ENCODE results near the gene MYRFL. TPM values are rescaled to one million over a fixed set of nuclear protein-coding genes. Genes with fewer than 3 reads are reported as not detected.

Gene MYRFL
- total and polyA plus RNA-seq, 2 experiments from 2014 or later, result 2.3 to 2.7 TPM

DNA sequence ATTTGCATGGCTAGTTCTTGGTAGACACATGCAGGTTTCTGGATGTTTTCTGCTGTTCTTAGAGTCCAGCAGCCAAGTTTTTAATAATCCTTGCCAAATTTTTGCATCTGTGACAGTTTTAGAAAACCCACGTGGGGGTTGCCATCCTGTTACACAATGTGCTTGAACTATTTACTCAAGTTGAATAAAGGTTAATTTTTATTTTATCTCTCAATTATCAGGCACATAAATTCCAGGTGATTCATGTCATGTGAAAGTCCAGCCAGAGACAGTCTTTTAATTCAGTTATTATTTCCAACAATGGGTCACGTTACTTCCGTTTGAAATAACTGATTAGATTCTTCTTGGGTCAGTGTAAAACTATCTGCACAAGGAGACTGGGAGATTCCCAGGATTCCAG is 15.7 kb downstream of the MYRFL start:
- DNase-seq (ENCODE audit: low spot score), result no peak
- H3K27ac ChIP-seq, result peak overlapping the region; percentile 31
- H3K4me1 ChIP-seq (ENCODE audit: insufficient read depth), result peaks cover 13% of the 10 kb centered on the region
- TF ChIP-seq, protein P1, sequence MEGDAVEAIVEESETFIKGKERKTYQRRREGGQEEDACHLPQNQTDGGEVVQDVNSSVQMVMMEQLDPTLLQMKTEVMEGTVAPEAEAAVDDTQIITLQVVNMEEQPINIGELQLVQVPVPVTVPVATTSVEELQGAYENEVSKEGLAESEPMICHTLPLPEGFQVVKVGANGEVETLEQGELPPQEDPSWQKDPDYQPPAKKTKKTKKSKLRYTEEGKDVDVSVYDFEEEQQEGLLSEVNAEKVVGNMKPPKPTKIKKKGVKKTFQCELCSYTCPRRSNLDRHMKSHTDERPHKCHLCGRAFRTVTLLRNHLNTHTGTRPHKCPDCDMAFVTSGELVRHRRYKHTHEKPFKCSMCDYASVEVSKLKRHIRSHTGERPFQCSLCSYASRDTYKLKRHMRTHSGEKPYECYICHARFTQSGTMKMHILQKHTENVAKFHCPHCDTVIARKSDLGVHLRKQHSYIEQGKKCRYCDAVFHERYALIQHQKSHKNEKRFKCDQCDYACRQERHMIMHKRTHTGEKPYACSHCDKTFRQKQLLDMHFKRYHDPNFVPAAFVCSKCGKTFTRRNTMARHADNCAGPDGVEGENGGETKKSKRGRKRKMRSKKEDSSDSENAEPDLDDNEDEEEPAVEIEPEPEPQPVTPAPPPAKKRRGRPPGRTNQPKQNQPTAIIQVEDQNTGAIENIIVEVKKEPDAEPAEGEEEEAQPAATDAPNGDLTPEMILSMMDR (IDR thresholded peaks at IDR 0.05; ENCODE audit: poor library complexity), result no peak
- TF ChIP-seq EZH2phosphoT487 (IDR thresholded peaks at IDR 0.05; ENCODE audit: low read depth, severe bottlenecking, unreplicated experiment), result no peak
- TF ChIP-seq EZH2 (IDR thresholded peaks at IDR 0.05; ENCODE audit: borderline replicate concordance), result no peak
- 70% methylated on average over 3 of the region's 3 CpGs for WGBS (ENCODE audit: low lambda C conversion rate, missing lambda C conversion rate)
- H3K79me2 ChIP-seq, result no peaks in the 10 kb centered on the region
- H4K20me1 ChIP-seq (ENCODE audit: insufficient read depth, poor library complexity, severe bottlenecking), result no peaks in the 10 kb centered on the region
- H3K4me2 ChIP-seq, result no peak overlapping the region
- H3K9me2 ChIP-seq (replicated peaks; ENCODE audit: insufficient read depth), result no peaks in the 10 kb centered on the region
- no peak overlapping the region for H2AFZ ChIP-seq
- no peaks in the 10 kb centered on the region for H3K36me3 ChIP-seq (replicated peaks; ENCODE audit: insufficient read depth, low read depth)
- no peaks in the 10 kb centered on the region for H3K9me3 ChIP-seq (ENCODE audit: low read depth)
- no peak overlapping the region for H3K4me3 ChIP-seq
- no peaks in the 10 kb centered on the region for H3K27me3 ChIP-seq

GRCh38 chr12:69843608-69844007 is 18.6 kb downstream of the MYRFL start:
- WGBS (ENCODE audit: low lambda C conversion rate, missing lambda C conversion rate), result 69% methylated on average over 2 of the region's 2 CpGs
- H4K20me1 ChIP-seq (ENCODE audit: insufficient read depth, poor library complexity, severe bottlenecking), result no peaks in the 10 kb centered on the region
- DNase-seq (ENCODE audit: low spot score), result no peak
- no peaks in the 10 kb centered on the region for H3K4me1 ChIP-seq (ENCODE audit: insufficient read depth)
- TF ChIP-seq EZH2phosphoT487 (IDR thresholded peaks at IDR 0.05; ENCODE audit: low read depth, severe bottlenecking, unreplicated experiment), result no peak
- TF ChIP-seq, protein P1 (IDR thresholded peaks at IDR 0.05; ENCODE audit: poor library complexity), result no peak
- no peak for TF ChIP-seq EZH2 (IDR thresholded peaks at IDR 0.05; ENCODE audit: borderline replicate concordance)
- H2AFZ ChIP-seq, result no peak overlapping the region
- H3K9me2 ChIP-seq (replicated peaks; ENCODE audit: insufficient read depth), result no peaks in the 10 kb centered on the region
- no peak overlapping the region for H3K27ac ChIP-seq
- no peak overlapping the region for H3K4me3 ChIP-seq
- no peak overlapping the region for H3K4me2 ChIP-seq
- no peaks in the 10 kb centered on the region for H3K79me2 ChIP-seq
- no peaks in the 10 kb centered on the region for H3K9me3 ChIP-seq (ENCODE audit: low read depth)
- no peaks in the 10 kb centered on the region for H3K27me3 ChIP-seq
- H3K36me3 ChIP-seq (replicated peaks; ENCODE audit: insufficient read depth, low read depth), result no peaks in the 10 kb centered on the region

DNA sequence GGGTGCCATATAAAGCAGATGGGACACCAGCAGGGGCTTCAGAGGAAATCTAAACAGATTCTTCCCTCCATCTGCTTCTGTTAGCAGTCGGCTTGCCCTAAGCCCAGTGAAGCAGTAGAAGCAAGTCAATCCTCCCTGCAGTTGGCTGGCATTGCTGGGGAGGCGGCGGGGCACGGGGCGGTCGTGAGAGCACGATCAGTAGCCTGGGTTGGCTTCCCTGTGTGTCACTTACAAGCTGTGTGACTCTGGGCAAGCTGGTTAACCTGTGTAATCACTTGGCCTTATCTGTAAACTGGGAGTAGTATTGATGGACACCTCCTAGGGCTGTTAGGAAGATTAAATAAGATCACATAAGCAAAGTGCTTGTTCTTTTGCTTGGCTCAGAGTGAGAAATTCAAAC is 19.4 kb downstream of the MYRFL start:
- H3K9me2 ChIP-seq (replicated peaks; ENCODE audit: insufficient read depth), result no peaks in the 10 kb centered on the region
- H3K27ac ChIP-seq, result no peak overlapping the region
- H3K4me2 ChIP-seq, result no peak overlapping the region
- no peak overlapping the region for H3K4me3 ChIP-seq
- H3K4me1 ChIP-seq (ENCODE audit: insufficient read depth), result no peaks in the 10 kb centered on the region
- no peak overlapping the region for H2AFZ ChIP-seq
- no peaks in the 10 kb centered on the region for H3K9me3 ChIP-seq (ENCODE audit: low read depth)
- DNase-seq (ENCODE audit: low spot score), result no peak
- 79% methylated on average over 4 of the region's 7 CpGs for WGBS (ENCODE audit: low lambda C conversion rate, missing lambda C conversion rate)
- H3K36me3 ChIP-seq (replicated peaks; ENCODE audit: insufficient read depth, low read depth), result no peaks in the 10 kb centered on the region
- TF ChIP-seq EZH2 (IDR thresholded peaks at IDR 0.05; ENCODE audit: borderline replicate concordance) (no peak), EZH2phosphoT487 (IDR thresholded peaks at IDR 0.05; ENCODE audit: low read depth, severe bottlenecking, unreplicated experiment) (no peak)
- TF ChIP-seq, protein P1 (IDR thresholded peaks at IDR 0.05; ENCODE audit: poor library complexity), result no peak
- no peaks in the 10 kb centered on the region for H3K79me2 ChIP-seq
- no peaks in the 10 kb centered on the region for H3K27me3 ChIP-seq
- no peaks in the 10 kb centered on the region for H4K20me1 ChIP-seq (ENCODE audit: insufficient read depth, poor library complexity, severe bottlenecking)

- Histone ChIP-seq H3K4me1 (ENCODE audit: insufficient read depth) (no peaks in the 10 kb centered on the region), H3K9me2 (replicated peaks; ENCODE audit: insufficient read depth) (no peaks in the 10 kb centered on the region), H3K79me2 (no peaks in the 10 kb centered on the region), H3K4me2 (no peak overlapping the region), H3K9me3 (ENCODE audit: low read depth) (no peaks in the 10 kb centered on the region), H3K4me3 (no peak overlapping the region), H3K27ac (no peak overlapping the region), H3K27me3 (no peaks in the 10 kb centered on the region), H4K20me1 (ENCODE audit: insufficient read depth, poor library complexity, severe bottlenecking) (no peaks in the 10 kb centered on the region), H2AFZ (no peak overlapping the region), H3K36me3 (replicated peaks; ENCODE audit: insufficient read depth, low read depth) (no peaks in the 10 kb centered on the region)
- 84% methylated on average over 4 of the region's 4 CpGs for WGBS (ENCODE audit: low lambda C conversion rate, missing lambda C conversion rate)
- TF ChIP-seq EZH2phosphoT487 (IDR thresholded peaks at IDR 0.05; ENCODE audit: low read depth, severe bottlenecking, unreplicated experiment) (no peak), EZH2 (IDR thresholded peaks at IDR 0.05; ENCODE audit: borderline replicate concordance) (no peak)
- TF ChIP-seq, protein P1 (IDR thresholded peaks at IDR 0.05; ENCODE audit: poor library complexity), result no peak
- no peak for DNase-seq (ENCODE audit: low spot score)
Measured at GRCh38 chr12:69844836-69845235, 19.8 kb downstream of the MYRFL start.

Measured in hepatocyte (in vitro differentiated cells).